GM18498 (cell line): ENCODE data around the gene SPSB1.

Experiments
- ATAC-seq: cut with Tn5 transposase; IDR thresholded peaks from one replicate; pipeline ENCODE4 v1.9.1; 2021; ENCODE audit warnings: mild to moderate bottlenecking, moderate library complexity; ENCODE audit not compliant: unreplicated experiment

Gene SPSB1

GRCh38 chr1:9361630-9362260 lies 69.1 kb downstream of the SPSB1 start:
- no peak for ATAC-seq

GRCh38 chr1:9362488-9362887 lies 69.8 kb downstream of the SPSB1 start:
- no peak for ATAC-seq

DNA sequence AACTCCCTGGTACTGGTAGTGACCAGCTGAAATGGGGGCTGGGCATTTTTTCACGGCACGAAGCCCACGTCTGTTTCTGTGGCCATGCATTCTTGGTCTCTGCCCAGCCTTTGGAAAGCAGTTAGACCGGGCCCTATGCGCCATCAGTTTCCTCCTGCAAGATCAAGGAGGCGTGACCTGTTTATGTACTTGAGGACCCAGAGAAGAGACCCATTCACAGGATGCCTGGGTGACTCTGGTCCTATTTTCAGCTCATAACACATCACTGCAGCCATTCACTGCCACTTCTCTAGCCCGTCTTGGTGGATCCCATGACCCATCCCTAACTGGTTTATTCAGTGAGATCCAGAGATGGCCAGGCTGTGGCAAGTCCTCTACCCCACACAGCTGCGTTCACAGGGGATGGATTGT lies 70.4 kb downstream of the SPSB1 start:
- no peak for ATAC-seq

- no peak for ATAC-seq
These were observed 73.6 kb downstream of the SPSB1 start for GRCh38 chr1:9366298-9366697.

DNA sequence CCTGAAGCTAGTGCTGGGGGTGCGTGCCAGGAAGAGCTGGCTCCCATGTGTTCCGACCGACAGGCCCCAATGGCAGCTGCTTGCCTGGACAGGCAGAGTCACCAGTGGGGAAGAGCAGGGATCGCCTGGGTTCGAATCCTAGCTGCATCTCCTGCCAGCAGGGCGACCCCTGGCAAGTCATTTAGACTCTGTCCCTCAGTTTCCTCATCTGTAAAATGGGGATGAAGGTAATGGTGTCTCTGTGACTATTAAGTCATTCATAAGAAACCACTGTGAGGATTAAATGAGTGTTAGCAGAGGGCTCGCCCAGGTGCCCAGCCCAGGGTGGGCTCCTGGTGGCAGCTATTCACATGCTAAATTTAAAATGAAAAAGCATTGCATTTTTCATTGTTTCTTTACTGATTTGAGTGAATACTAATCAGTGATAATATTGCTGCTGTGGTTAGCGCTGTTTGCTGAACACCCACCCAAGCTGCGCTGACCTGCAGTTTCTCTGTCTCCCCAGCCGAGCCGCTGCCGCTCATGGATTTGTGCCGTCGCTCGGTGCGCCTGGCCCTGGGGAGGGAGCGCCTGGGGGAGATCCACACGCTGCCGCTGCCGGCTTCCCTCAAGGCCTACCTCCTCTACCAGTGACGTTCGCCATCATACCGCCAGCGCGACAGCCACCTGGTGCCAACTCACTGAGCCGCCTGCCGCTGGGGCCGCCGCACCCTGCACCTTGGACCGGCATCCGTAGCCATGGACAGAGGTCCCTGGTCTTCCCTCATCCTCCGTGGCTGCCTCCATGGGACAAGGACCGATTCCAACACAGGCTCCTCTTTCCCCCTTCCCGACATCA lies 74.5 kb downstream of the SPSB1 start:
- ATAC-seq, result no peak

DNA sequence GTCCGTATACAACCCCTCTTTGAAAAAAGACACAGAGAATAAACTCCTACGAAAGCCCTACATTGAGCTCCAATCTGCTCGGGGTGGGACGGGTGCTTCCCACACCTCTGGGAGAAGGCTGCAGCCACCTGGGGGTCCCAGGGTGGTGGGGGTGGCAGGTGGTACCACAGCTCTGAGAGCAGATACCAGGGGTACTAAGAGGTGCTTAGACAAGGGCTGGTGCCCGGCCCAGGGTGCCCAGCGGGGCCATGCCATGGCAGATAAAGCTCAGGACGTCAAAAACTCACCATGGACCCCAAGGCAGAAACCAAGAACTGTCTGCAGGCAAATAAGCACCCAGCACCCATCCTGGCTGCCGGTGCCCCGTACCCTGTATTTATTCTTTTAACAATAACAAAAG lies 75.1 kb downstream of the SPSB1 start:
- no peak for ATAC-seq

GRCh38 chr1:9368356-9368755 lies 75.7 kb downstream of the SPSB1 start:
- no peak for ATAC-seq

- ATAC-seq, result no peak
These were observed 77.5 kb downstream of the SPSB1 start for GRCh38 chr1:9369964-9370788.

DNA sequence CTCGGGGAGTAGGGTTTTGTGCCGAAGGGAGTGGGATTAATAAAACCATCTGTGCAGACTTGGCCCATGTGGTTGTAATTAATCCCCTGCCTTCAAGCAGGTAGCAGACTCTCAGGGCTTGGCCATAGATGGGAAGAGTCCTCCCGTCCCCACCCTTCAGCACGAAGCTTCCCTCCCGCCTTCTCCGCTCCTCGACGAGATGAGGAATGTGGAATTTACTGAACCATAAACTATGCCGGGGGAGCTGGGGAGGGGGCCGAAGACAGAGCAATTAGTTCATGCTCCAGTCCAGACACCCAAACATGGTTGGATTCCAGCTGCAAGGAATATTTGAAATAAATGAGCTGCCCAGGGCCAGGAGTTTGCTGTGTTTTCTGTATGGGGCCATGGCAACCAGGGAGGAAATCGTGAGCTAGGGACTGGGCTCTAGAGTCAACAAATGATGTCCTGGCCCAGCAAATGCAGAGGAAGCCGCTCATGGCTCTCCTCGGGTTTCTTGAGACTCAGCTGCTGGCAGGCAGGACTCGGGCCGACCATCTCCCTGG lies 78.8 kb downstream of the SPSB1 start:
- ATAC-seq, result no peak

DNA sequence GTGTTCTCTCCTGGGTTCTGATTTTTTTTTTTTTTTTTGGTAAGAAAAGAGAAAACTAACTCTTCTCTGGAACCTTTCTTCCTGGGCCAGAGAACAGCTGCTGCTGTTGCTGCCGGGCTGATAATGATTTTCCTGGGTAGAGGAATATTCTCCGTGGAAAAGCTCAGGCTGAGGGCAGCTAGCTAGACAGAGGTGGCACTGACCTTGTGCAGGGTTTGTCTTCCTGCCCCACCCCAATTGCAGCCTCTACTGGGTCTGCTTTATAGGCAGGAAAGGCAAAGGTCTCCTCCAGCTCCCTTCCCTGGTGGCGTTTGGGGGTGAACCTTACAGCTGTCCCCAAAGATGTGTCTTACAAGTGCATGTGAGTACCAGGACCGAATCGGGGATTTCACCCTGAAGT lies 79.3 kb downstream of the SPSB1 start:
- ATAC-seq, result no peak

- ATAC-seq, result no peak
These were observed 80.9 kb downstream of the SPSB1 start for GRCh38 chr1:9373619-9374018.

DNA sequence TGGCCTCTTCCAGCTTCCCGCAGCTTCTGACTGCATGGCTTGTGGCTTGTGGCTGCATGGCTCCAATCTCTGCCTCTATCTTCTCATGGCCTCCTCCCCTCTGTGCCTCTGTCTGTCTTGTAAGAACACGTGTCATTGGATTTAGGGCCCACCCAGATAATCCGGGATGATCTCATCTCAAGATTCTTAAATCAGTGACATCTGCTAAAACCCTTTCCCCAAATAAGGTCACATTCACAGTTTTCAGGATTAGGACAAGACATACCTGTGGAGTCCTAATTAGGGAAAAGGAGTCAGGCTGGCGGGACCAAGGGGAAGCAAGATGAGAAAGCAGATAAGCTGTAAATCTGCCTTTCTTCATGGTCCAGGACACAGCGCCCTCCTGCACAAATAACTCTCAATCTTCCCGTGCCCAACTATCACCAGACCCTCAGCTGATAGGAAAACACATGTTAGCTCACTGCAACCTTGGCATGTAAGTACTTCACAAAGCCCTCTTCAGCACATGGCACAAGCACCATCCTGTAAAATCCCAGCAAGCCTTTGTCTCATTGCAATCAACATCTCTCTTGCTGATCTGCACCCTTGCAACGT lies 82.2 kb downstream of the SPSB1 start:
- no peak for ATAC-seq

DNA sequence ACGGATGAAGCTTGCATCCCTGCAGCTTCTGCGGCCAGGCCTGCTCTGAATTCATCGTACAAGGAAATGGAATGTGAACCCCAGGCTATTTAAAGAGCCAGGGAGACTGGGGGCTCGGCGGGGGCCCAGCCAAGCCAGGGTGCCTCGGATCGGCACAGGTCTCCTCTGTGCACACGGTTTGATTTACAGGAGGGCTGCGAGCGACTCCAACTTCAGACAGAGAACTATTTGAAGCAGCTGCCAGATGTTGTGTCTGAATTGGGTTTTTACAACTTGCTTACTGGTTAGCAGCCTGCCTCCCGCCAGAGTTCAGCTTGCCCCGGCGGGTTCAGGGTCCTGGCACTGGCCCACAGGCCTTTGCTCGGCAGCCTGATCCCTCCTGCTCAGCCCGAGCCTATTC lies 83.2 kb downstream of the SPSB1 start:
- no peak for ATAC-seq

DNA sequence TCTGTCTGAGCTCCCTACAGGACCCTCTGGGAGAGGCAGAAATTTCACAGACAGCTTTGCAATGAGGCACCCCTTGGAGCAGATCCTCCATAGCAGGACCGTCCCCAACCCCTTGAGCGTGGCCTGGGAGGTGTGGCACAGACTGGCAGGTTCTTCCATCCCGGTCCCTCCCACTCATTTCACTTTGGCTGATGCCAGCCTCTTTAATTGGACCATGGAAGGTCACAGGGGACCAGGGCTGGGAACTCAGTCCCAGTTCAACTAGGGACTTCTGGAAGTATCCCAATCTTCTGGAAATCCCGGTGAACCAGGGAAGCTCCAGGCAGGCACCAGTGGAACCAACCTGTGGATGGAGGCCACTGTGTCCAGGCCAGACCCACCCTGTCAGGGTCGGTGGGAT lies 83.7 kb downstream of the SPSB1 start:
- no peak for ATAC-seq

DNA sequence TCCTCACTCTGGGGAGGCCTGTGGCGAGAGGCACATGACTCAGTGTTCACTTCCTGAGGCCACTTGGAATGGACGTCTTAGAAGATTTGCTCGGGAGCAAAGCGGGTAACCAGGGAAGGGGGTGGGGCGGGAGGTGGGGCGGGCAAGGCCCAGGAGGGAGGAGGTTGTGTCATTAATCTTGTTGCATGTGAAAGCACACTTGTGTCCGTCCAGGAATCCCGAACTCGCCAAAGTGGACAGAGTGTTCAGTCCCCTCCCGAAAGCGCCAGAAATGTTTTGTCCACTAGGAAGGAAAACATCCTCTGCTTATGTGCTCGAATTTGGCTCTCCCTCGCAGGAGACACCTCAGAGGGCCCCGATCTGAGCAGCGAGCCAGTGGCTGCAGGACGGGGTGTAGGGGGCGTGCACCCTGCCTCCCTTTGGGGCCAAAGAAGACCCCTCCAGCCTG lies 84.2 kb downstream of the SPSB1 start:
- ATAC-seq, result no peak

- no peak for ATAC-seq
These were observed 86.1 kb downstream of the SPSB1 start for GRCh38 chr1:9378801-9379200.

- ATAC-seq, result no peak
These were observed 88.0 kb downstream of the SPSB1 start for GRCh38 chr1:9380711-9381110.

- ATAC-seq, result no peak
These were observed 90.2 kb downstream of the SPSB1 start for GRCh38 chr1:9382643-9383491.

- ATAC-seq, result no peak
These were observed 91.4 kb downstream of the SPSB1 start for GRCh38 chr1:9384128-9384527.

GRCh38 chr1:9384751-9385245 lies 92.1 kb downstream of the SPSB1 start:
- ATAC-seq, result no peak
